ENCODE data around the gene ITIH1. TPM values are rescaled to one million over a fixed set of nuclear protein-coding genes. Genes with fewer than 3 reads are reported as not detected.

Gene ITIH1
- total RNA-seq, 1 experiment from 2014 or later, result 0.26 TPM

DNA sequence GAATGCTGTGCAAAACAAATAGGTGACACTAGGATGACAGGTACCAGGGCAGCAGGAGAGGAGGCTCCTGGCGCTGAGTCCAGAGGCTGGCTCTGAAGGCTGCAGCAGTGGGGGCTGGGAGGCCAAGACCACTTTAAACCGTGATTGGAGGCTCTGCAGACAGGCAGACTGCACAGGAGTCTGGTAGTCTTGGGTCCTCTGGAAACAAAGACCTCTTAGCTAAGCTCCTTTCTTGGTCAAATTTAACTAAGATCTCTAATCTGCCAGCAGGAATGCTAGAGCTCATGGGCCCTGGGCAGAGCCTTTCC lies 61.8 kb downstream of the ITIH1 start:
- TF ChIP-seq GTF2I (CRISPR knock-in tag; conservative IDR thresholded peaks at IDR 0.05) (no peak), ZNF232 (CRISPR knock-in tag; IDR thresholded peaks at IDR 0.05) (no peak), KAT7 (CRISPR knock-in tag; IDR thresholded peaks at IDR 0.05; ENCODE audit: borderline replicate concordance) (no peak), ZNF423 (CRISPR knock-in tag; IDR thresholded peaks at IDR 0.05) (no peak), MXD4 (CRISPR knock-in tag; IDR thresholded peaks at IDR 0.05; ENCODE audit: borderline replicate concordance) (no peak), RELA (CRISPR knock-in tag; IDR thresholded peaks at IDR 0.05; ENCODE audit: borderline replicate concordance) (no peak), ETV6 (CRISPR knock-in tag; IDR thresholded peaks at IDR 0.05) (no peak), EMX1 (CRISPR knock-in tag; IDR thresholded peaks at IDR 0.05) (no peak)
- TF ChIP-seq, protein P1, sequence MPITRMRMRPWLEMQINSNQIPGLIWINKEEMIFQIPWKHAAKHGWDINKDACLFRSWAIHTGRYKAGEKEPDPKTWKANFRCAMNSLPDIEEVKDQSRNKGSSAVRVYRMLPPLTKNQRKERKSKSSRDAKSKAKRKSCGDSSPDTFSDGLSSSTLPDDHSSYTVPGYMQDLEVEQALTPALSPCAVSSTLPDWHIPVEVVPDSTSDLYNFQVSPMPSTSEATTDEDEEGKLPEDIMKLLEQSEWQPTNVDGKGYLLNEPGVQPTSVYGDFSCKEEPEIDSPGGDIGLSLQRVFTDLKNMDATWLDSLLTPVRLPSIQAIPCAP (CRISPR knock-in tag; IDR thresholded peaks at IDR 0.05), result no peak
- ChIA-PET POLR2A (no interaction called here), CTCF (interaction anchor here (0.9 to 2.1 kb wide), 2 partner anchors 10 to 19 kb away, joined by 3 to 6 read pairs; no protein-coding TSS in a partner anchor)
- H3K36me3 Mint-ChIP-seq, result peaks cover 10% of the 10 kb centered on the region
- H3K9me3 Mint-ChIP-seq, result no peaks in the 10 kb centered on the region
- H3K27ac Mint-ChIP-seq, result no peak overlapping the region
- H3K27me3 Mint-ChIP-seq (ENCODE audit: low read depth), result no peaks in the 10 kb centered on the region
- no peak overlapping the region for H3K4me3 Mint-ChIP-seq
- DNase-seq (ENCODE audit: low spot score), result no peak
- no peak for ATAC-seq
- peaks cover 5% of the 10 kb centered on the region; the same call in 1 of the 2 replicates for H3K4me1 Mint-ChIP-seq

DNA sequence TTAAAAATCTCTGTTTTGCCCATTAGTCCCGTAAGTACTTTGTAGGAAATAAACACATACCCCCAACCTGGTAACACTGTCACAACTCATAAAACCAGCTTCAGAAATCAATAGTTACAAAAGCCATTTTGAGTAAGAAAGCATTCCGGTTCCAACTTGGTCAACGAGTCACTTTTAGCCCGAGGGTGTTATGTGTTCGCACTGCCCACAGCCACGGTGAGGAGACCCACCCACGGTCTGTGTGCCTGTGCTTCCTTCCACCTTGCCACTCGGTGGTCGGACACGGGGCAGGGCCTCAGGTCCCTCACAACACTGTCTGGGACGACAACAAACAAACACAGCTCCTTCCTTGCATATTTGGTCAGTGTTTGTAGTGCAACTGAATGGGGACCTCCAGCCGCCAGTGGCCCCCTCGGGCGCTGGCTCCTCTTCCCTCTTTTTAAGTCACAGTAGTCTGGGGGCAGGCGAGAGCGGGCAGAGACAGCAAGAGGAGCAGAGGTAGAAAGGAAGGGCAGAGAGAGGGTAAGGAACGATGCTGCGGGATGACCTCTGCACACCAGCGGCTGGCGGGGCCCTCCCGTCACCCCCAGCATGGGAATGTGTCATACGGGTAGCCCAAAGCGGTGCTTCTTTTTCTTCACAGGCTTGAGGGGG lies 62.6 kb downstream of the ITIH1 start:
- ChIA-PET CTCF (interaction anchor here (1.4 to 2.1 kb wide), 2 partner anchors 19 to 48 kb away, joined by 4 to 6 read pairs; no protein-coding TSS in a partner anchor), POLR2A (no interaction called here)
- Mint-ChIP-seq H3K9me3 (no peaks in the 10 kb centered on the region), H3K4me1 (peaks cover 4% of the 10 kb centered on the region; the same call in 1 of the 2 replicates), H3K36me3 (peaks cover 10% of the 10 kb centered on the region), H3K27ac (no peak overlapping the region; the same call in 1 of the 2 replicates), H3K27me3 (ENCODE audit: low read depth) (no peaks in the 10 kb centered on the region), H3K4me3 (no peak overlapping the region)
- DNase-seq (ENCODE audit: low spot score) (no peak), ATAC-seq (no peak)
- TF ChIP-seq SOX15 (CRISPR knock-in tag; IDR thresholded peaks at IDR 0.05) (no peak), SP1 (CRISPR knock-in tag; conservative IDR thresholded peaks at IDR 0.05) (no peak), ATF1 (CRISPR knock-in tag; IDR thresholded peaks at IDR 0.05) (no peak), ZNF671 (CRISPR knock-in tag; IDR thresholded peaks at IDR 0.05) (no peak), TP53 (CRISPR knock-in tag; IDR thresholded peaks at IDR 0.05) (no peak), TEAD4 (CRISPR knock-in tag; IDR thresholded peaks at IDR 0.05) (no peak), MYBL2 (CRISPR knock-in tag; IDR thresholded peaks at IDR 0.05) (no peak)
- TF ChIP-seq, protein P2, sequence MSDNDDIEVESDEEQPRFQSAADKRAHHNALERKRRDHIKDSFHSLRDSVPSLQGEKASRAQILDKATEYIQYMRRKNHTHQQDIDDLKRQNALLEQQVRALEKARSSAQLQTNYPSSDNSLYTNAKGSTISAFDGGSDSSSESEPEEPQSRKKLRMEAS (CRISPR knock-in tag; IDR thresholded peaks at IDR 0.05), result no peak
- TF ChIP-seq, protein P3, sequence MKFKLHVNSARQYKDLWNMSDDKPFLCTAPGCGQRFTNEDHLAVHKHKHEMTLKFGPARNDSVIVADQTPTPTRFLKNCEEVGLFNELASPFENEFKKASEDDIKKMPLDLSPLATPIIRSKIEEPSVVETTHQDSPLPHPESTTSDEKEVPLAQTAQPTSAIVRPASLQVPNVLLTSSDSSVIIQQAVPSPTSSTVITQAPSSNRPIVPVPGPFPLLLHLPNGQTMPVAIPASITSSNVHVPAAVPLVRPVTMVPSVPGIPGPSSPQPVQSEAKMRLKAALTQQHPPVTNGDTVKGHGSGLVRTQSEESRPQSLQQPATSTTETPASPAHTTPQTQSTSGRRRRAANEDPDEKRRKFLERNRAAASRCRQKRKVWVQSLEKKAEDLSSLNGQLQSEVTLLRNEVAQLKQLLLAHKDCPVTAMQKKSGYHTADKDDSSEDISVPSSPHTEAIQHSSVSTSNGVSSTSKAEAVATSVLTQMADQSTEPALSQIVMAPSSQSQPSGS (CRISPR knock-in tag; IDR thresholded peaks at IDR 0.05; ENCODE audit: borderline replicate concordance, low read depth), result no peak
- TF ChIP-seq, protein P4, sequence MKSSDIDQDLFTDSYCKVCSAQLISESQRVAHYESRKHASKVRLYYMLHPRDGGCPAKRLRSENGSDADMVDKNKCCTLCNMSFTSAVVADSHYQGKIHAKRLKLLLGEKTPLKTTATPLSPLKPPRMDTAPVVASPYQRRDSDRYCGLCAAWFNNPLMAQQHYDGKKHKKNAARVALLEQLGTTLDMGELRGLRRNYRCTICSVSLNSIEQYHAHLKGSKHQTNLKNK (CRISPR knock-in tag; IDR thresholded peaks at IDR 0.05), result no peak
- TF ChIP-seq, protein P5, sequence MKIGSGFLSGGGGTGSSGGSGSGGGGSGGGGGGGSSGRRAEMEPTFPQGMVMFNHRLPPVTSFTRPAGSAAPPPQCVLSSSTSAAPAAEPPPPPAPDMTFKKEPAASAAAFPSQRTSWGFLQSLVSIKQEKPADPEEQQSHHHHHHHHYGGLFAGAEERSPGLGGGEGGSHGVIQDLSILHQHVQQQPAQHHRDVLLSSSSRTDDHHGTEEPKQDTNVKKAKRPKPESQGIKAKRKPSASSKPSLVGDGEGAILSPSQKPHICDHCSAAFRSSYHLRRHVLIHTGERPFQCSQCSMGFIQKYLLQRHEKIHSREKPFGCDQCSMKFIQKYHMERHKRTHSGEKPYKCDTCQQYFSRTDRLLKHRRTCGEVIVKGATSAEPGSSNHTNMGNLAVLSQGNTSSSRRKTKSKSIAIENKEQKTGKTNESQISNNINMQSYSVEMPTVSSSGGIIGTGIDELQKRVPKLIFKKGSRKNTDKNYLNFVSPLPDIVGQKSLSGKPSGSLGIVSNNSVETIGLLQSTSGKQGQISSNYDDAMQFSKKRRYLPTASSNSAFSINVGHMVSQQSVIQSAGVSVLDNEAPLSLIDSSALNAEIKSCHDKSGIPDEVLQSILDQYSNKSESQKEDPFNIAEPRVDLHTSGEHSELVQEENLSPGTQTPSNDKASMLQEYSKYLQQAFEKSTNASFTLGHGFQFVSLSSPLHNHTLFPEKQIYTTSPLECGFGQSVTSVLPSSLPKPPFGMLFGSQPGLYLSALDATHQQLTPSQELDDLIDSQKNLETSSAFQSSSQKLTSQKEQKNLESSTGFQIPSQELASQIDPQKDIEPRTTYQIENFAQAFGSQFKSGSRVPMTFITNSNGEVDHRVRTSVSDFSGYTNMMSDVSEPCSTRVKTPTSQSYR (CRISPR knock-in tag; IDR thresholded peaks at IDR 0.05), result no peak
- TF ChIP-seq, protein P6, sequence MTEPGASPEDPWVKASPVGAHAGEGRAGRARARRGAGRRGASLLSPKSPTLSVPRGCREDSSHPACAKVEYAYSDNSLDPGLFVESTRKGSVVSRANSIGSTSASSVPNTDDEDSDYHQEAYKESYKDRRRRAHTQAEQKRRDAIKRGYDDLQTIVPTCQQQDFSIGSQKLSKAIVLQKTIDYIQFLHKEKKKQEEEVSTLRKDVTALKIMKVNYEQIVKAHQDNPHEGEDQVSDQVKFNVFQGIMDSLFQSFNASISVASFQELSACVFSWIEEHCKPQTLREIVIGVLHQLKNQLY (CRISPR knock-in tag; IDR thresholded peaks at IDR 0.05), result no peak
- TF ChIP-seq, protein P7, sequence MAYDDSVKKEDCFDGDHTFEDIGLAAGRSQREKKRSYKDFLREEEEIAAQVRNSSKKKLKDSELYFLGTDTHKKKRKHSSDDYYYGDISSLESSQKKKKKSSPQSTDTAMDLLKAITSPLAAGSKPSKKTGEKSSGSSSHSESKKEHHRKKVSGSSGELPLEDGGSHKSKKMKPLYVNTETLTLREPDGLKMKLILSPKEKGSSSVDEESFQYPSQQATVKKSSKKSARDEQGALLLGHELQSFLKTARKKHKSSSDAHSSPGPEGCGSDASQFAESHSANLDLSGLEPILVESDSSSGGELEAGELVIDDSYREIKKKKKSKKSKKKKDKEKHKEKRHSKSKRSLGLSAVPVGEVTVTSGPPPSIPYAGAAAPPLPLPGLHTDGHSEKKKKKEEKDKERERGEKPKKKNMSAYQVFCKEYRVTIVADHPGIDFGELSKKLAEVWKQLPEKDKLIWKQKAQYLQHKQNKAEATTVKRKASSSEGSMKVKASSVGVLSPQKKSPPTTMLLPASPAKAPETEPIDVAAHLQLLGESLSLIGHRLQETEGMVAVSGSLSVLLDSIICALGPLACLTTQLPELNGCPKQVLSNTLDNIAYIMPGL (CRISPR knock-in tag; IDR thresholded peaks at IDR 0.05), result no peak
- TF ChIP-seq, protein P8, sequence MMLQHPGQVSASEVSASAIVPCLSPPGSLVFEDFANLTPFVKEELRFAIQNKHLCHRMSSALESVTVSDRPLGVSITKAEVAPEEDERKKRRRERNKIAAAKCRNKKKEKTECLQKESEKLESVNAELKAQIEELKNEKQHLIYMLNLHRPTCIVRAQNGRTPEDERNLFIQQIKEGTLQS (CRISPR knock-in tag; conservative IDR thresholded peaks at IDR 0.05), result no peak
- TF ChIP-seq, protein P9, sequence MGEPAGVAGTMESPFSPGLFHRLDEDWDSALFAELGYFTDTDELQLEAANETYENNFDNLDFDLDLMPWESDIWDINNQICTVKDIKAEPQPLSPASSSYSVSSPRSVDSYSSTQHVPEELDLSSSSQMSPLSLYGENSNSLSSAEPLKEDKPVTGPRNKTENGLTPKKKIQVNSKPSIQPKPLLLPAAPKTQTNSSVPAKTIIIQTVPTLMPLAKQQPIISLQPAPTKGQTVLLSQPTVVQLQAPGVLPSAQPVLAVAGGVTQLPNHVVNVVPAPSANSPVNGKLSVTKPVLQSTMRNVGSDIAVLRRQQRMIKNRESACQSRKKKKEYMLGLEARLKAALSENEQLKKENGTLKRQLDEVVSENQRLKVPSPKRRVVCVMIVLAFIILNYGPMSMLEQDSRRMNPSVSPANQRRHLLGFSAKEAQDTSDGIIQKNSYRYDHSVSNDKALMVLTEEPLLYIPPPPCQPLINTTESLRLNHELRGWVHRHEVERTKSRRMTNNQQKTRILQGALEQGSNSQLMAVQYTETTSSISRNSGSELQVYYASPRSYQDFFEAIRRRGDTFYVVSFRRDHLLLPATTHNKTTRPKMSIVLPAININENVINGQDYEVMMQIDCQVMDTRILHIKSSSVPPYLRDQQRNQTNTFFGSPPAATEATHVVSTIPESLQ (CRISPR knock-in tag; IDR thresholded peaks at IDR 0.05), result no peak
- TF ChIP-seq, protein P10, sequence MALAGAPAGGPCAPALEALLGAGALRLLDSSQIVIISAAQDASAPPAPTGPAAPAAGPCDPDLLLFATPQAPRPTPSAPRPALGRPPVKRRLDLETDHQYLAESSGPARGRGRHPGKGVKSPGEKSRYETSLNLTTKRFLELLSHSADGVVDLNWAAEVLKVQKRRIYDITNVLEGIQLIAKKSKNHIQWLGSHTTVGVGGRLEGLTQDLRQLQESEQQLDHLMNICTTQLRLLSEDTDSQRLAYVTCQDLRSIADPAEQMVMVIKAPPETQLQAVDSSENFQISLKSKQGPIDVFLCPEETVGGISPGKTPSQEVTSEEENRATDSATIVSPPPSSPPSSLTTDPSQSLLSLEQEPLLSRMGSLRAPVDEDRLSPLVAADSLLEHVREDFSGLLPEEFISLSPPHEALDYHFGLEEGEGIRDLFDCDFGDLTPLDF (CRISPR knock-in tag; IDR thresholded peaks at IDR 0.05), result no peak

Data from WTC11 (cell line).